ENCODE results near the gene MED22.

The MED22 gene

DNA sequence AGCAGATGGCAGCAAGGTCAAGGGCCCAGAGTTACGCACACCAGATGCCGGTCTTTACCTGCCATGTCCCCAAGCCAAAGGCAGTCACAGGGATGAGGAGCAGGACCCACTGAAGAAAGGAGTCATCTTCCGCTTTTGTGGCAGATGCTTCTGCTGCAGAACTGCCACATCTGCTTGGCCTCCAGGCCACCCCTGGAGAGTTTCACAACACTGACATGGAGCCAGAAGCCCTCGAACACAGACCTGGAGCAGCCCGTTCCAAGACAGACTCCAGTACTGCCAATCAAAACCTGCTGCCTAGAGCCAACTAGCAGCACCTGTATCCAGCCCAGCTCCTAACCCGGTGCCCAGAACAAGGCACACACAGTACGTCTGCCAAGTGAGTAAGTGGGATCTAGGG lies 6.8 kb upstream of the MED22 start:
- WGBS, 2 experiments (ENCODE audit: insufficient coverage in 2 of 2) = 88 to 96% methylated on average over 7 of the region's 7 CpGs
- Histone ChIP-seq H3K4me3 (ENCODE audit: extremely low read depth, insufficient read depth, low read length, poor library complexity, severe bottlenecking) (no peak overlapping the region), H3K27ac (ENCODE audit: low read depth, low read length, severe bottlenecking) (no peak overlapping the region), H3K9me3 (ENCODE audit: control insufficient read depth, low read length) (no peaks in the 10 kb centered on the region), H3K36me3 (ENCODE audit: control insufficient read depth, insufficient read depth, low read length) (peaks cover 57% of the 10 kb centered on the region), H3K4me1 (ENCODE audit: control insufficient read depth, insufficient read depth, low read length, poor library complexity, severe bottlenecking) (peaks cover 1% of the 10 kb centered on the region)

DNA sequence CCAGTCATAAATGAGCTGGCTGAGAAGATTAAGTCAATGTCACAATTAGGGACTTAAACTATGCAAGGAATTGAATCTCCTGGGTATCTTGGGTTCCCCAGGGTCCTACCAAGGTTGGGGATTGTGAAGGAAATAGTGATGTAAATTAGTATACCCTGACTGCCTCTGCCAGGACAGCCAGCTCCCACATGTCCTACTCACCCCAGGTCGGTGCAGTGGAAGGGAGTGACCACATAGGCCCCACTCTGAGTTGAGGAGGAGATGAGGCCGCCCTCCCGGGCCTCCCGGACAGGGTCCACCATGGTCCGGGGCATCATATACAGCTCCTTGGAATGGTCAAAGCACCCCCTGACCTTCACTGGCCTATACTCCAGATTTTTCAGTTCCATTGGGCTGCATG lies 5.6 kb upstream of the MED22 start:
- 96 to 100% methylated on average over 4 of the region's 5 CpGs for WGBS, 2 experiments (ENCODE audit: insufficient coverage in 2 of 2)
- H3K9me3 ChIP-seq (ENCODE audit: control insufficient read depth, low read length) = no peaks in the 10 kb centered on the region
- H3K4me3 ChIP-seq (ENCODE audit: extremely low read depth, insufficient read depth, low read length, poor library complexity, severe bottlenecking) = no peak overlapping the region
- H3K27ac ChIP-seq (ENCODE audit: low read depth, low read length, severe bottlenecking) = peak overlapping the region; percentile 16
- peaks cover 61% of the 10 kb centered on the region for H3K36me3 ChIP-seq (ENCODE audit: control insufficient read depth, insufficient read depth, low read length)
- peaks cover 6% of the 10 kb centered on the region for H3K4me1 ChIP-seq (ENCODE audit: control insufficient read depth, insufficient read depth, low read length, poor library complexity, severe bottlenecking)

DNA sequence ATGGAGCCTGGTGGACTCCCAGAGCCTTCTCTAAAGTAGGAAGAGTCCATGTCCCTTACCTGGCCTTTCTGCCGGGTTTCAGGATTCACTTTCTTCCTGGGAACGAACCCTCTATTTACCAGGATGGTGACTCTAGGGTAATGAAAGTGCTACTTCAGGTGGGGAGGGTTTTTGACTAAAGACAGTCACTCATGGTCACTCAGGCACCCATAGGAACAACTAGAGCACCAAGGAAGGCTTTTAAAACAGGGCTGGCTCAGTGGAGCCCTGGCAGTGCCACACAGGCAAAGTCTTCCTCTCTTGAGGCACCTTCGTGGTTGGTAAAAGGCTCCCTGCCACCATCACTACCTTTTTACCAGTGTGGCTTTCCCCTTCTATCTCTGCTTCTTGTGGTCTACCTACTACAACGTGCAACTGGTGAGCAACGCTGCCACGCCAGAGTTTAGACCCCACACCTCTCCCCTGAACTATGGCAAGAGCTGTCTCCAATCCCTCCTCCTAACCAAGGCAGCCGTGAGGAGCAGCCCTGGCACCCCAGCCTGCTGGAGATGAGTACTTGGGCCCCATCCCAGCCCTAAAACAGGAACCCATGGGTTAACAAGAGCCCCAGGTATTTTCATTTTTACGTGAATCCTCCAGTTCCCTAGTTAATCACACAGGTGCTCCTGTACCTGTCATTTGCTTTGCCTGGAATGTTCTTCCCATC lies 4.9 kb upstream of the MED22 start:
- H3K36me3 ChIP-seq (ENCODE audit: control insufficient read depth, insufficient read depth, low read length) = peaks cover 55% of the 10 kb centered on the region
- 92 to 95% methylated on average over 6 to 7 of the region's 8 CpGs for WGBS, 2 experiments (ENCODE audit: insufficient coverage in 2 of 2)

DNA sequence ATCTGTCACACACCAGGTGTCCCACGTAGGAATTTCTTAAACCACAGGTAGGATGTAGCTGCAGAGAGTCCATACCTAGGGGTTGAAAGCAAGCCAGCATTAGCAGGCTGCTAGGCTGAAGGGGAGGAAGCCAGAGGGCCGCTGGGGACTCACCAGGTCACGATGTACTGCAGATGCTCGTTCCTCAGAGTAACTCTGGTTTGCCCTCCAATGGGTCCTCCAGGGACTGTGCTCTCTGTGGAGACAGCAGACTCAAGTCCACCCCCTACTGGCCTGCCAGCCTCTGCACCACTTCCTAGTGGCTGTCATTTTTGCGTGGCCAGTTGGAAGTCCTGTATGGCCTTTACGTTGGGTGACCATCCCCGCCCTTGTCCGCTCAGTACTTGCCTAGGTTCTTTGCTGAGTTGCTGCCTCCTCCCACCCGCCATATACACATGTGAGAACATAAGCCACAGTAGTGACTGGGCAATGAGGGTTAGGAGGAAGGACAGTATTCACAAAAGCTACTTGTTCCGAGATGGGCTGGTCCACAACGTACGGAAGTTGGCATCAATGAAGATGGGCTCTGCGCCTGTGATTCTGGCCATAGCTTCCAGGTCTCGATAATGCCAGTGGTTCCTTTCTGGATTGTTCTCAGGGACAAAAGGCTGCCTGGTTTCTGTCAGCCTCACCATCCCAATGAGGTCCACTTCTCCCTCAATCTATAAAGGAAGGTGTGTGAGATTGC lies 4.1 kb upstream of the MED22 start:
- H3K36me3 ChIP-seq (ENCODE audit: control insufficient read depth, insufficient read depth, low read length) = peaks cover 52% of the 10 kb centered on the region

More for the DNA sequence above, 4.9 kb upstream of the MED22 start:
- H3K9me3 ChIP-seq (ENCODE audit: control insufficient read depth, low read length) = no peaks in the 10 kb centered on the region
- peaks cover 6% of the 10 kb centered on the region for H3K4me1 ChIP-seq (ENCODE audit: control insufficient read depth, insufficient read depth, low read length, poor library complexity, severe bottlenecking)
- peak overlapping the region; percentile 16 for H3K27ac ChIP-seq (ENCODE audit: low read depth, low read length, severe bottlenecking)
- no peak overlapping the region for H3K4me3 ChIP-seq (ENCODE audit: extremely low read depth, insufficient read depth, low read length, poor library complexity, severe bottlenecking)

DNA sequence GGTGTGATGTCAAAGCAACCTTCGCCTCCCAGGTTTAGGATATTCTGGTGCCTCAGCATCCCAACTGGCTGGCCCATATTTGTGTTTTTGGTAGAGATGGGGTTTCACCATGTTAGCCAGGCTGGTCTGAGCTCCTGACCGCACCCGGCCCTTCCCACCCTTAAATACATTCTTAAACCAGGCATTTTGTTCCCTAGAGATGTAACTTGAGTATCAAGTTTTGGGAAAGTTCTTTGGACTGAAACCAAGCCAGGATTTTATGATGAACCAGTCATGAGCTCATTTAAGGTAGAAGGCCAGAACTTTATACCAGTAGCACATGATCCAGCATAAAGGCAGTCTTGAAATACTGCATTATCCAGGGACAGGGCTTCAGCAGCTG lies 3.6 kb upstream of the MED22 start:
- Histone ChIP-seq H3K9me3 (ENCODE audit: control insufficient read depth, low read length) (no peaks in the 10 kb centered on the region), H3K4me3 (ENCODE audit: extremely low read depth, insufficient read depth, low read length, poor library complexity, severe bottlenecking) (no peak overlapping the region), H3K36me3 (ENCODE audit: control insufficient read depth, insufficient read depth, low read length) (peaks cover 52% of the 10 kb centered on the region), H3K4me1 (ENCODE audit: control insufficient read depth, insufficient read depth, low read length, poor library complexity, severe bottlenecking) (peaks cover 8% of the 10 kb centered on the region), H3K27ac (ENCODE audit: low read depth, low read length, severe bottlenecking) (no peak overlapping the region)
- WGBS, 2 experiments (ENCODE audit: insufficient coverage in 2 of 2) = 80% methylated on average over 1 of the region's 3 CpGs; no CpG with 5 or more reads in 1 of the 2 experiments

More for the DNA sequence above, 4.1 kb upstream of the MED22 start:
- Histone ChIP-seq H3K9me3 (ENCODE audit: control insufficient read depth, low read length) (no peaks in the 10 kb centered on the region), H3K4me3 (ENCODE audit: extremely low read depth, insufficient read depth, low read length, poor library complexity, severe bottlenecking) (no peak overlapping the region), H3K27ac (ENCODE audit: low read depth, low read length, severe bottlenecking) (no peak overlapping the region), H3K4me1 (ENCODE audit: control insufficient read depth, insufficient read depth, low read length, poor library complexity, severe bottlenecking) (peaks cover 6% of the 10 kb centered on the region)
- WGBS, 2 experiments (ENCODE audit: insufficient coverage in 2 of 2) = 83 to 88% methylated on average over 10 to 14 of the region's 14 CpGs

DNA sequence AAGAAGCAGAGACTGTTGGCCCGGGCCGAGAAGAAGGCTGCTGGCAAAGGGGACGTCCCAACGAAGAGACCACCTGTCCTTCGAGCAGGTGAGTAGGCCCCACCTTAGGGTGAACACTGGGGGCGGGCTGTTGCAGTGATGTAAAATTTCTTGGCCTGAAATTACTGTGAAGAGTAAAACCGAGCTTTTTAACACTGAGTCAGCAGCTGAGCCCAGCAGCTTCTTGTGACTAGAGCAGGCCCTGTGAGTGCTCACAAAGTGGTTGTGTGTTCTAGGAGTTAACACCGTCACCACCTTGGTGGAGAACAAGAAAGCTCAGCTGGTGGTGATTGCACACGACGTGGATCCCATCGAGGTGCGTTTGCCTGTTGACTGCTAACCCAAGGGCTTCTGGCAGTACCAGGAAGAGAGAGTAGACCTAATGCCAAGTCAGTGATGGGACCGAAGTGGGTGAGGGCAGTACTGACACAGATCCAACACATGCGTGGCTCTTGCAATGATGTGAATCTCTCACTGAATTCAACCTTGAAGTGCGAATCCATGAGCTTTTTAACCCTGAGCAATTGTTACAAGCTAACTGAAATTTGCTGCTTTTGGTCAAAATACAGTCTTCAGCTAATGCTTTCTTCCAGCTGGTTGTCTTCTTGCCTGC lies 2.2 kb upstream of the MED22 start:
- Histone ChIP-seq H3K4me1 (ENCODE audit: control insufficient read depth, insufficient read depth, low read length, poor library complexity, severe bottlenecking) (peaks cover 12% of the 10 kb centered on the region), H3K36me3 (ENCODE audit: control insufficient read depth, insufficient read depth, low read length) (peaks cover 64% of the 10 kb centered on the region), H3K9me3 (ENCODE audit: control insufficient read depth, low read length) (no peaks in the 10 kb centered on the region), H3K4me3 (ENCODE audit: extremely low read depth, insufficient read depth, low read length, poor library complexity, severe bottlenecking) (peak overlapping the region; percentile 100), H3K27ac (ENCODE audit: low read depth, low read length, severe bottlenecking) (peak overlapping the region; percentile 23)
- 90 to 97% methylated on average over 12 to 15 of the region's 15 CpGs for whole genome bisulfite sequencing, 2 experiments (ENCODE audit: insufficient coverage in 2 of 2)

DNA sequence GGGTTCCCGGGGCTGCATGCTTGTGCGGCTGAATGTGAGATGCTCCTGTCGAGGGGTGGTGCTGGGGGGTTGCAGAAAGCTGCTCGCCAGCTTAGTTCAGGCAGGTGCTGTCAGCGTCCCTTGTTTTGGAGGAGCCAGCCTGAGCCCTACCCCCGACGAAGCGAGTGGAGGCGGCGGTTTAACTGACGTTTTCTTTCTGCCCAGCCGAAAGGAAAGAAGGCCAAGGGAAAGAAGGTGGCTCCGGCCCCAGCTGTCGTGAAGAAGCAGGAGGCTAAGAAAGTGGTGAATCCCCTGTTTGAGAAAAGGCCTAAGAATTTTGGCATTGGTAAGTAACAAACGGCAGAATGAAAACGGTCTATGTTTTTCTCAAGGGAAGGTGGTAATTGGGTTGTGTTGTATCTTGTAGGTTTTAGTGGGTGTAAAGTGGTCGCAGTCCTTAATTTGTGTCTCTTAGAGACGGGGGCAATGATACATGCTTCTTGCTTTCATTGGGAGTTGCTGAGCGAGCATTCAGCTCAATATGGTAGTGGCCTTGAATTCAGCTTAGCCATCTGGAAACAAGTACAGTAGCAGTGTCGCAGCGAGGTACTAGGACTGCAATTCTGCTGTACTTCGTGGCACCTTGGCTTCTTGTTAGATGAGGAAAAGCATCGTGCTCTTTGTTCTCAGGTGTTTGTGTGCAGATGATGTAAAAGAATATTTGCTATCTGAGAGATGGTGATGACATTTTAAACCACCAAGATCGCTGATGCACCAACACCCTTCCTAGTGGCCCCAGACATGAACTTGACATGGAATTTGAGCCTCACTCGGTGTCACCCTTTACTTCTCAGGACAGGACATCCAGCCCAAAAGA lies 1.0 kb upstream of the MED22 start:
- Histone ChIP-seq H3K27ac (ENCODE audit: low read depth, low read length, severe bottlenecking) (peak overlapping the region; percentile 98), H3K4me3 (ENCODE audit: extremely low read depth, insufficient read depth, low read length, poor library complexity, severe bottlenecking) (peak overlapping the region; percentile 100), H3K9me3 (ENCODE audit: control insufficient read depth, low read length) (no peaks in the 10 kb centered on the region), H3K36me3 (ENCODE audit: control insufficient read depth, insufficient read depth, low read length) (peaks cover 75% of the 10 kb centered on the region), H3K4me1 (ENCODE audit: control insufficient read depth, insufficient read depth, low read length, poor library complexity, severe bottlenecking) (peaks cover 12% of the 10 kb centered on the region)
- WGBS, 2 experiments (ENCODE audit: insufficient coverage in 2 of 2) = 10 to 11% methylated on average over 22 of the region's 25 CpGs

DNA sequence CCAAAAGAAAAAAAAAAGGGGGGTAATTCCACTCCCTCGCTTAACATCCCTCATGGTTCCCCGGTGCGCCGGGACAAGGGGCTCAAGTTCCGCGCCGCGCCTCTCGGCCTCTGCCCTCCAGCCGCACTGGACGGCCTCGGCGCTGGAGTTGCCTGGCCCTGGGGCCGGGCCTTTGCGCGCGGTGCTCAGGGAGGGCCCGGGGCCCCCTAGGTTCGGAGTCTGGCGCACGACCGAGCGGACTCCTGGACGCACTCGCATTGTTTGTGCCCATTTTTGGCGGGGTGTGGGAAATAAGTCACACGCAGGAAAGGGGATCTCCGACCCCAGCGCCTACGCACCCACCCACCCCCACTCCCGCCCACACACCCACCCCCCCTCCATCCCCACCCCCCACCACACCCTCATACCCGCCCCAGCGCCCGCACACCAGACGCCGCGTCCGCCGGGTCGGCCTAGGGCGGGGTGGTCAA lies 381 bp downstream of the MED22 start:
- Histone ChIP-seq H3K4me3 (ENCODE audit: extremely low read depth, insufficient read depth, low read length, poor library complexity, severe bottlenecking) (peak overlapping the region; percentile 100), H3K27ac (ENCODE audit: low read depth, low read length, severe bottlenecking) (peak overlapping the region; percentile 98), H3K4me1 (ENCODE audit: control insufficient read depth, insufficient read depth, low read length, poor library complexity, severe bottlenecking) (peaks cover 12% of the 10 kb centered on the region), H3K9me3 (ENCODE audit: control insufficient read depth, low read length) (no peaks in the 10 kb centered on the region), H3K36me3 (ENCODE audit: control insufficient read depth, insufficient read depth, low read length) (peaks cover 79% of the 10 kb centered on the region)
- 0% methylated on average over 16 to 25 of the region's 41 CpGs for WGBS, 2 experiments (ENCODE audit: insufficient coverage in 2 of 2)

DNA sequence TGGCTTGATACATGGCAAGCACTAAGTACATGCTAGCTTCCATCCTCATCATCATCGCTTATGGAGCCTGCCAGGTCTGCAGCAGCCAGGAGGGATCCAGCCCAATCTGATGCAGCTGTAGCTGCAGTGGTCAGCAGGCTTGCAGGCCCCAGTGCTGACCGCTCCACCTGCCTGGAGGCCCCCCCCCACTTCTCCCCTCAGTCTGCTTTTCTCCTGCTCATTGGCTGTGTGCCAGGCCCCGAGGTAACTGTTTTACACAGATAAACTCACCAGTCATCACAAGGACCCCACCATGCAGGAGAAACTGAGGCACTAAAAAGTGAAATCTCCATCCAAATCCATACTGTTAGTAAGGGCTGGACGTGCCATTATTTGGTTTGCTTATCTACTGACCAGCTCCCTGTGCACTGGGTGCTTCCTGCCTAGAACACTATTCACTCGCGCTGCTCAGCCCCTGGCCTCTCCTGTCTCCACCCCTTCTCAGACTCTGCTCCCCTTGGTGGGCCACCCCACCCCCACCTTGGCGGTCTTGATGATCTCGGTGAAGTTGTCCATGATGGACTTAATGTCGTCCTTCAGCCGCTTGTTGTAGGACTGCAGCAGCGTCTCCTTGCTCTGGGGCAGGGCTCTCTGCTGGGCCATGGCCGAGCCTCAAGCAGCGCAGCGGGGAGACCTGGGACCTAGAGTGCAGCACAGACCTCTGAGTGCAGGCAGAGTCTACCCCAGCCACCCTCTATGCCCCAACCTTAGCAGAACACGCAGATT lies 1.7 kb downstream of the MED22 start:
- WGBS, 2 experiments (ENCODE audit: insufficient coverage in 2 of 2) = 80 to 81% methylated on average over 15 of the region's 15 CpGs
- Histone ChIP-seq H3K36me3 (ENCODE audit: control insufficient read depth, insufficient read depth, low read length) (peaks cover 78% of the 10 kb centered on the region), H3K4me3 (ENCODE audit: extremely low read depth, insufficient read depth, low read length, poor library complexity, severe bottlenecking) (peak overlapping the region; percentile 100), H3K9me3 (ENCODE audit: control insufficient read depth, low read length) (no peaks in the 10 kb centered on the region), H3K4me1 (ENCODE audit: control insufficient read depth, insufficient read depth, low read length, poor library complexity, severe bottlenecking) (peaks cover 12% of the 10 kb centered on the region), H3K27ac (ENCODE audit: low read depth, low read length, severe bottlenecking) (peak overlapping the region; percentile 10)

All from mesodermal cell (in vitro differentiated cells).